AG04450 (cell line): ENCODE measurements around the gene PLXNA1. TPM values are rescaled to one million over a fixed set of nuclear protein-coding genes. Genes with fewer than 3 reads are reported as not detected.
A peak's percentile ranks its signal among the peaks of the same experiment; 100 is the strongest.

ENCODE experiments used
- CTCF ChIA-PET: fragments of 300-600, 350-600 bp; formaldehyde crosslinking; extraction: SDS; loops from one replicate; lab custom pipeline; 2022; ENCODE audit warnings: antibody characterized with exemption, inconsistent platforms; lab: Charles Lee
- POLR2A ChIA-PET: fragments of 350-600 bp; formaldehyde crosslinking; extraction: SDS; loops from one replicate; lab custom pipeline; 2021; ENCODE audit warnings: antibody characterized with exemption, inconsistent platforms; lab: Yijun Ruan, JAX
- DNase-seq: peaks from one replicate; pipeline ENCODE4 v3.0.0-alpha.2; 2011; ENCODE audit warnings: low read depth, low spot score
- H3K27ac ChIP-seq: one replicate; pipeline ENCODE4 v1.5.1; 2012; ENCODE audit warnings: low read depth, low read length, control low read depth
- H3K27me3 ChIP-seq: one replicate; pipeline ENCODE4 v1.6.0; 2012; ENCODE audit warnings: low read length; ENCODE audit not compliant: control insufficient read depth, insufficient read depth
- H3K4me3 ChIP-seq: 2 replicates; pipeline ENCODE4 v1.5.1; 2011; ENCODE audit warnings: mild to moderate bottlenecking, low read depth, low read length, control low read depth
- H3K9me3 ChIP-seq: 2 replicates; pipeline ENCODE4 v1.5.1; 2012; ENCODE audit warnings: low read length; ENCODE audit not compliant: control insufficient read depth, insufficient read depth
- polyA minus RNA-seq: library from RNA; depleted of rRNA, polyadenylated mRNA; stranded (reverse); fragments of >200 nt; gene quantifications from 2 replicates; pipeline ENCODE4 v1.2.3, GENCODE V29; 2011; rRNA and poly(A)+ RNA removed
- polyA plus RNA-seq: library from polyadenylated mRNA; depleted of rRNA; stranded (reverse); fragments of >200 nt; gene quantifications from 2 replicates; pipeline ENCODE4 v1.2.3, GENCODE V29; 2011; rRNA removed
- TF ChIP-seq, protein P1 (sequence below): IDR thresholded peaks from 2 replicates; pipeline ENCODE4 v1.5.1; 2011; ENCODE audit warnings: low read depth, low read length, control low read depth, inconsistent platforms

PLXNA1 gene
- 22.0 and 30.8 TPM in 2 replicates for polyA plus RNA-seq
- 56.6 and 67.4 TPM in 2 replicates for polyA minus RNA-seq

DNA sequence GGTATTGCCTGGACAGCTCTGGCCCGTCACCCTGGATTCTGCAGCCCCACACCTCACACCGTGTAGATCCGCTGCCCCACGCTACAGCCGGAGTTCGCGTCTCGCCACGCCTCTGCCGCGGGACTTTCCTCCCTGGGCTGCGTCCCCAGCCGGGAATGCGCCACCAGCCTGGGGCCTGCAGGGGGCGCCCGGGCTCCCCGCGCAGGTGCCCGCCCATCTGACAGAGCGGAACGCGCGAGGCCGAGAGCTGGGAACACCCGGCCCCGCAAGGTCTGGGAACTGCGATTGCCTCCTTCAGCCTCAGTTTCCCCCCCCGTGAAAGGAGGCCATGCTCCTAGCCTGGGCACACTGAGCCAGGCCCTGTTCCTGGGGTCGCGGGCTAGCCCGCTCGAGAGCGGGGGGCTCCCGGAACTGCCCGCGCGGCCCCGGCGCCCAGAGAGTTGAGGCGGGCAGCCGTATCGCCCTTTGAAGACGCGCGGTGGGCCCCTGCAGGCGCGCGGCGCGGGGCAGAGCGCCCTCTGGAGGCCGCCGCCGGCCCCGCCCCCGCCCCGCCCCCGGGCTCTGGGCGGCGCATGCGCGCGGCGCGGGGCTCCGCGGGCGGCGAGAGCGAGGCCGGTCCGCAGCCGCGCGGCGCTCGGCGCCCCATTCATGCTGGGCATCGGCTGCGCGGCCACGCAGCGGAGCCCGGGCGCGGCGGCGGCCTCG lies at the start of gene PLXNA1:
Gene PLXNA1, plus strand, starts transcription at position 645 of the 705 bp plus-strand sequence. CDS start 5,479 bp downstream, outside the sequence.
- ChIA-PET POLR2A (interaction anchor here (0.6 to 1.2 kb wide), 4 partner anchors 20 to 230 kb away, joined by 3 to 6 read pairs (median 3); no protein-coding TSS in a partner anchor), CTCF (interaction anchor here (0.6 to 3.1 kb wide), 31 partner anchors 11 to 725 kb away, joined by 3 to 37 read pairs (median 3); partner anchors contain the start of gene CHCHD6)
- TF ChIP-seq, protein P1, sequence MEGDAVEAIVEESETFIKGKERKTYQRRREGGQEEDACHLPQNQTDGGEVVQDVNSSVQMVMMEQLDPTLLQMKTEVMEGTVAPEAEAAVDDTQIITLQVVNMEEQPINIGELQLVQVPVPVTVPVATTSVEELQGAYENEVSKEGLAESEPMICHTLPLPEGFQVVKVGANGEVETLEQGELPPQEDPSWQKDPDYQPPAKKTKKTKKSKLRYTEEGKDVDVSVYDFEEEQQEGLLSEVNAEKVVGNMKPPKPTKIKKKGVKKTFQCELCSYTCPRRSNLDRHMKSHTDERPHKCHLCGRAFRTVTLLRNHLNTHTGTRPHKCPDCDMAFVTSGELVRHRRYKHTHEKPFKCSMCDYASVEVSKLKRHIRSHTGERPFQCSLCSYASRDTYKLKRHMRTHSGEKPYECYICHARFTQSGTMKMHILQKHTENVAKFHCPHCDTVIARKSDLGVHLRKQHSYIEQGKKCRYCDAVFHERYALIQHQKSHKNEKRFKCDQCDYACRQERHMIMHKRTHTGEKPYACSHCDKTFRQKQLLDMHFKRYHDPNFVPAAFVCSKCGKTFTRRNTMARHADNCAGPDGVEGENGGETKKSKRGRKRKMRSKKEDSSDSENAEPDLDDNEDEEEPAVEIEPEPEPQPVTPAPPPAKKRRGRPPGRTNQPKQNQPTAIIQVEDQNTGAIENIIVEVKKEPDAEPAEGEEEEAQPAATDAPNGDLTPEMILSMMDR = peak; percentile 85
- peaks cover 7% of the 10 kb centered on the region for H3K27me3 ChIP-seq
- H3K9me3 ChIP-seq = peaks cover 4% of the 10 kb centered on the region; the same call in 1 of the 2 replicates
- peak; percentile 23 for DNase-seq
- H3K4me3 ChIP-seq = peak within 1 kb of the TSS; percentile 70
- peak within 1 kb of the TSS; percentile 39 for H3K27ac ChIP-seq

DNA sequence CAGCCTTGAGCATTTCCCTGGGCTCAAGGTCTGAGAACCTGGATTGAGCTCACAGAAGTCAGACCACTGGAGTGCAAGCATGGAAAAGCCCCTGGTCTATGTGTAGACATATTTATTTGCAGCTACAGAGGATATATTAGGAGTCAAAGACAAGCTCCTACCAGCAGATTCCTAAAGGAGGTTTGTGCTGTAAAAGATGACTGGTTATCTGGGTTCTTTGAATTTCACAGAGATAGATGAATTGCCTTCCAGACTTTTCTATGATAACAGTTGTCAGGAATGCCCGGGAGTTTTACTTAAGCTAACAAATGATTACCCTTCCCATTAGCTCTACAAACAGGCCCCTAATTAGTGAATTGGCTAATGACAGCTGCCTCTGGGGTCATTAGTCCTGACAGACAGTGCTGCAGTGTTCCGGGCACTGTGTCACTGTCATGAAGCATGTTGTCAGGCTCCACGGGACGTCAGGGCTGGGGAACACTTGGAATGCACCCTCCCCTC lies 48.8 kb upstream of the PLXNA1 start:
- no peak for DNase-seq
- TF ChIP-seq, protein P1 = no peak
- ChIA-PET CTCF (no interaction called here), POLR2A (no interaction called here)
- no peaks in the 10 kb centered on the region for H3K27me3 ChIP-seq
- no peak overlapping the region for H3K27ac ChIP-seq
- no peaks in the 10 kb centered on the region; the same call in 1 of the 2 replicates for H3K9me3 ChIP-seq
- no peak overlapping the region for H3K4me3 ChIP-seq

DNA sequence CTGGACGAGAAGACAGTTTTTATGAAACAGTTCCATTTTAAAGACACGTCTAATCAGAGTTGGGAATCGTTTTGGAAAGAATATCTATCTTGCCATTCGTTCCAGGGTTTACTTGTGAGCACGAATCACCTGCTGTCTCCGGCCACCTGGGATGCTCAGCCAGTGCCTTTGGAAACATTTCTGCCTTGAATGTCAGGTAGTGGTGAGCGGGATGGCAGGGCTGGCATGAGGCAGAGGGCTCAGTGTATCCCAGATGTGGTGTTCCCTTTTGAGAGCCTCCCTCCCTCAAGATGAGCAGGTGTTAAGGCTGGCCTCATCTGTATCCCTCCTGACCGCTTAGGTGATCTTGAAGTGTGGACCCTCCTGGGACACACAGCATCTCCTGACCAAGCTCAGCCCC lies 47.9 kb upstream of the PLXNA1 start:
- H3K27me3 ChIP-seq = no peaks in the 10 kb centered on the region
- ChIA-PET POLR2A (no interaction called here), CTCF (interaction anchor here (1.1 kb wide), 1 partner anchor 182 kb away, joined by 3 read pairs; no protein-coding TSS in a partner anchor)
- no peak overlapping the region for H3K4me3 ChIP-seq
- H3K27ac ChIP-seq = no peak overlapping the region
- no peak for DNase-seq
- TF ChIP-seq, protein P1 = no peak
- no peaks in the 10 kb centered on the region; the same call in 1 of the 2 replicates for H3K9me3 ChIP-seq

DNA sequence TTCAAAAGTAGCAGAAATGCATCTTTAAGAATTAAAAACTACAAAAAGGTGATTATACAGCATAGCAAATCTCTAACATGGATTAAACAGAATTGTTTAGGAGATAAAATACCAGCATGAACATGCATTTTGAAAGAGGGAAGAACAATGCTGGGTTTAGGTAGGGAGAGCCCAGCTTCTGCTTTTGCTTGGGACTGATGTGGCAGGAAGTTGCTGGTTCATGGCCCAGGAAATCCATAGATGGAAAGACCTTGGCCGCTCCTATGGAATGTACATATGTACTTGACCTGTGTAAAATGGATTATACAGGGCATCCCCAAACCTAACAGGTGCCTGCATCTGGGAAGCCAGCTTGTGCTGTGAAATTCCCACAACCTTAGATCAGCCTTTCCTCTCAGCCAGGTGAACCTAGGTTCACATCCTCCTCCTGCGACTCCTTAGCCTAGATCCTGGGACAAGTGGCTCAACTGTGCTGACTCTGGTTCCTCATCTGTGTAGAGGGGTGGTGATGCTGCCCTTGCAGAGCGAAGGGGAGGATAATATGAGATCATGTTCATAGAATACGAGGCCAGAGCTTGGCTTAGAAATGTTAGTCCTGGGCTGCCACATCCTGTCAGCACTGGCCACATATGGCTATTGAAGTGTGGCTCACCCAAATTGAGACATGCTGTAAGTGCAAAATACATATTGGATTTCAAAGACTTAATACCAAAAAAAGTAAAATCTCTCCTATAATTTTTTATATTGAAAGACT lies 47.0 kb upstream of the PLXNA1 start:
- no peak for DNase-seq
- no peaks in the 10 kb centered on the region; the same call in 1 of the 2 replicates for H3K9me3 ChIP-seq
- TF ChIP-seq, protein P1 = no peak
- ChIA-PET CTCF (interaction anchor here (1.1 kb wide), 1 partner anchor 183 kb away, joined by 3 read pairs; no protein-coding TSS in a partner anchor), POLR2A (no interaction called here)
- no peaks in the 10 kb centered on the region for H3K27me3 ChIP-seq
- no peak overlapping the region for H3K27ac ChIP-seq
- no peak overlapping the region for H3K4me3 ChIP-seq
